GM19351 (cell line): Measurements from ENCODE around the gene PPFIA2.

Experiments used
- ATAC-seq: cut with Tn5 transposase; IDR thresholded peaks from one replicate; pipeline ENCODE4 v1.9.1; 2021; ENCODE audit warnings: mild to moderate bottlenecking, moderate library complexity; ENCODE audit not compliant: unreplicated experiment

PPFIA2 gene

DNA sequence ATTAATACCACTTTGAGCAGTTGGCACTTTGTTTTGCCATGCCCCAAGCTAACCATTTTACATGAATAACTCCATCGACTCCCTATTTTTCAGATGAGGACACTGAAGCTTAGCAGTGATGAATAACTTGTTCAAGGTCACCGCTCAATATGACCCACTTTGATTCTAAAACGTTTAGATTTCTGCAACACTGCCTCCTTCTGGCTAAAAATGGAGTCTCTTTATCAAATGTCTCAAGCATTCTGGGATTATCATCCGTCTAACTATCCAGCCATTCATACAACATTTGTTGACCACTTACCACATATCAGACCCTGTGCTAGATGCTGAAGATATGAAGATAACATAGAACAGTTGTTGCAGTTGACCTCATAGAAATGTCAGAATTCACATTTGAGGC lies 298.0 kb downstream of the PPFIA2 start:
- ATAC-seq: no peak

DNA sequence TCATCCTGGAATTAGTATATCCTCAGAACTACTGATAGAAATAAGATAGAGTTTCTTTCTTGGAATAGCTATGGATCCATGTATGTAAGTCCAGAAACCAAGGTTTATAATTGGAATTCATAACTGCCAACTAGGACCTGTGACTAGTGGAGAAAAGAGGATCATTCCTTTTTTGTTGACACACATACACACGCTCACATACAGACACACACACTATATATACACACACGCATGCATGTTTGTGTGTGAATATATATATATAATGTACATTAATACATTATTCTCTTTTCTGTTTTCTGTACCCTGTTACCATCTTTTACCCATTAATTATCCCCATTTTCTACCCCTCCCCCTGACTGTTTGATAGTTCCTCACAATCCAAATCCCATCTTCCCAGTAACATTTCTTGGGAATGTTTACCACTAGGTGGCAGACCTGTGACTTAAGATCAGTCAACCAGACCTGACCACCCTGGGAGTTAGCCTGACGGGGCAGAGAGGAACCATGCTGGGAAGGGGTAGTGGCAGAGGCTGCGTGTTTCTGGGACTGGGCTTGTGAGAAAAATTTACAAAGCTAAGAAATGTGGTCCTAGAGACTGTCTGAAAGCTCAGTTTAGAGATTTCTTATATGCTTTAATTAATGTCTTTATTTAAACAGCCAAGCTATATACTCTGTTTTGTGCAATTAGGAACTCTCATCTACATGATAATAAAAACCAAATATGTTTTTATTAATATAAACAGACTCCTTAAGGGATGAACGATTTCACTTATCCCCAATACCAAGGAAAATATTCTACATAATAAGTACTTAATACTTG lies 308.0 kb downstream of the PPFIA2 start:
- peak; percentile 69 for ATAC-seq

DNA sequence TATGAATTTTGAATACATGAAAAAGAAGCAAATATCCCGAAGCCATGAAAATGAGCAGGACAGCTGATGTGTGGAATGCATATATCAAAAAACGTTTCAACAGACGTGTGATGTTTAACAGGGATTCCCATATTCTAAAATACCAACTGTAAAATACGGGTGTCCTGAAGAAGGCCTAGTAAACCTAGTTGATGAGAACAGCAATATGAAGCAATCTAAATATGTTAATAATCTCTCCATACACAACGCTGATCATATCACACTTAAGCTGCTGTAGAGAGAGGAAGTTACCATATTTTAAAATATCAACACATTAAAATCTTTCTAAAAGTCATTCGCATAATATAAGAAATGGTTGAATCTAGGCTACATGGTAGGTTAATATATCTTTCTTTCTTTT lies 317.5 kb downstream of the PPFIA2 start:
- ATAC-seq: no peak

DNA sequence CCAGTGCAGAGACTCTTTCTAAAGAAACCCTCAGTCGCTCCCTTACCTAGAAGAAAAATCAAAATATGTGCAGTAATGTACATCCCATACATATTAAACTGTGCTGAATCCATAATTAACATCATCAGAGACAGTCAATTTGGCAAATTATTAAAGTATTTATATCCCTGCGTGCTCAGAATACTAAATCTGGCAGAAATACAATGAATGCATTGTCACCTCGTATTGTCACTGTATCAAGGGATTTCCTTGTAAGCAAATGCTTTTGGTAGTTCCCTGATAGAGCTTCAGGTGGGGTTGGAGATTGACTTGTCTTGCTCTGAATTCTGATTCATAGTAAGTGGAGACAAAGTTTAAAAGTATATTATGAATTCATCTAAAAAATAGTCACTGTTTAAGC lies 319.1 kb downstream of the PPFIA2 start:
- no peak for ATAC-seq

DNA sequence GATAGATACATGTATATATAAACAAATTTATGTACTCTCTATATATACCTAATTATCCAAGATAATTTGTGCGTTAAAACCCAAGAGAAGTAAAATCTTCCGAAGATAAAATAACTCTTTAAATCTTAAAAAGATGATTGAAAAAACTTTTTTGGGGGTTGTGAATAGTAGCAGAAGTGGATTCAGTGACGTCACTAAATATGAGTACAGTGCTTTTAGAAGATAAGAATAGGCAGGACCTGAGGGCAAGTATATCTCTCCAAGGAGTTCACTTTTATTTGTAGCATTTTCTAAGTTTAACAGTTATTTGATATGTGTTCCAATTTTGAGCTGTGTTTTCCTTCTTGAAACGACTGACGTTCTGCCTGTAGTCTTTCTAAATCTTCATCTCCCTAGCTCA lies 319.8 kb downstream of the PPFIA2 start:
- no peak for ATAC-seq

DNA sequence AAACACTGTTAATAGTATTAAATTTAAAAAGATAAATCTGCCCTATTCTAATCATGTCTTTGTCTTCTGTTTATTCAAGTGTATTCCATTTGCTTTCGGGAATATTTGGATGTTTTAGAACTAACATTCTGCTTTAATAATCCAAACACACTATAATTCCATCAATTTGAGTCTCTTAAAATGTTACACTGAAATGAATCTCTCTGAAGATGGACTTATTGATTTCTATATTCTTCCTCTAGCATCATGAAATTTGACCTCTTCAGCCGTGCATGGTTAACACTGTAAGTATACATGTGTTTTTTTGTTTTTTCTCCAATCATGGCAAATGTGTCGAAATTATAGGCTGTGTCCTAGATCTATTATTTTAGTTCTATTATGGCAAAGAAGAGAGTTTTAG lies 342.1 kb downstream of the PPFIA2 start:
- no peak for ATAC-seq

DNA sequence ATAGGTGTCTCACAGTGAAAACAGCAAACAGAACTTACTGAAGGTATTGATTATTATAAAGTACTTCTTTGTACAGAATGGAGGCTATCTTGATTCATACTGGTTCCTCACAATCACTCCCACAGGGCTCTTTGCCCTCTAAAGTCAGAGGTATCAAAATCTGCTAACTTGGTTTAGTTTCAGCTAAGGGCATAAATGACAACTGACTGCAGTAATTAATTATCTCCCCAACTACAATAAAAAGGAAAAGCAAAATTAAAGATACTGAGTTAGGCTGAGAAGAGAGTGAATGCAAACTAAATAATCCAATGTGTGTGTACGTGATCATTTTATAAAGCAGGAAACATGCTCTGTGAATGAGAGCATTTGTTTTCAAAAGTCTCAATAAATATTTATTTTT lies 342.6 kb downstream of the PPFIA2 start:
- ATAC-seq: no peak

DNA sequence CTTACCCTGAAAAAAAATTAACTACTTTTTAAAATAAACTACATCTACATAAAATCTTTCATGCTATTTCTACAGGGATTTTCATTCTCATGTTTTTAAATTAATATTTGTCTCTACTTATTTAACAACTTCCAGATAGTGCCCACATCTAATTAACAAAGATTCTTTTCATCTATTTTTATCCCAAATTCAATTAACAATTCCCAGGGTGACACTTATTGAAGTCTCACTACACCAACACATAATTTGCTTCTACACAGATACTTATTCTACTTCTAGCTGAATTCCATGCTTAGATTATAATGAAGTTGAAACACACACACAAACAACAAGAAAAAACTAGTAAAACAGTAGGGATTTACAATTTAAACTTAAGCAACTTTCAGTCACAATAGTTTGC lies 344.7 kb downstream of the PPFIA2 start:
- ATAC-seq: no peak

DNA sequence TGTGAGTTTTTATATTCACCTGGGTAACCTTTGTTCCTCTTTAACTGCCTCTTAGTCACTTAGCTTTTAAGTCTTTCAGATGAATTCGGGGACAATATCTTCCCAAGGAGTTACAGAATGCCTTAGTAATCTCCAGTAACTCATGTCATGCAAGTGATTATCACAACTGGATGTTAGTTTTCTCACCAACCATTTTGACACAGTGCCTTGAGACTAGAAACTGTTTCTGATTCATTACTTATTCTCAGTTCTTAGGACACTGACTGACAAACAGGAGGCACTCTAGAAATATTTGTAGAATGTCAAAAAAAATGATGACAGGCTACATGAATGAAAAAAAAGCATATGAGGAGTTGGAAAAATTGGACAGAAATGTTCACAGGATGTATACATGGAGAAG lies 346.2 kb downstream of the PPFIA2 start:
- ATAC-seq: no peak

DNA sequence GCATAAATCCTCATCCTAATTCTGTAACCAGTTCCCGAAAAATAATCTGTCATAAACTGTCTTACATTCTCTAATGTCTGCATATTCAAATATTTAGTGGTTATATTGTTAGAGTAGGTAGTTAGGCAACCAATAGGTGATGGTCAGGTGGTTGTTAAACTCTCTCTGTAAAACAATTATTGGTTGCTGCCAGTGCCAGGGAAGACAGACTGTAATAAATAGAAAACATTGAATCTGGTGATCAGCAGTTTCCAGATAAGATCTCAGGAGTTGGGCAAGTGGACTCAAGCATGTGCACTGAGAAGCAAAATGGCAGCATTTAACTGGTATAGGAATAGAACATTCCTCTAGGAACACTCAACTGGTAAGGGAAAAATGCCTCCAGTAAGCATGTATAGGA lies 355.8 kb downstream of the PPFIA2 start:
- no peak for ATAC-seq

DNA sequence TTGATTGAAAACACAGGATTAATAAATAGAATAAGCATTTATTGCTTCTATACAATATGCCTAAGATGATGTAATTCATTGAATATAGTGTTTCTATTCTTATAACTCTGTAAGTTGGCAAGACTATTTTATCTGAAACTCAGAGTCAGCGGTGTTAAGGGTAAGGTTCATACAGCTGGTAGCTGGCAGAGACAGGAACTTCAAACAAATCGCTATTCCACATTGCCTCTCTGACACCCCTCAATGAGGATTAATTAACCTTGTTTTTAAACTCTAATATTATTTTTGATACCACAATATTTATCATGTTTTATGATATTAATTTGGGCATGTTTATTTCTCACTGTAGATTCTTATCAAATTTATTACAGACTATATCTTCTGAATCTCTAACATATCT lies 357.9 kb downstream of the PPFIA2 start:
- ATAC-seq: no peak

DNA sequence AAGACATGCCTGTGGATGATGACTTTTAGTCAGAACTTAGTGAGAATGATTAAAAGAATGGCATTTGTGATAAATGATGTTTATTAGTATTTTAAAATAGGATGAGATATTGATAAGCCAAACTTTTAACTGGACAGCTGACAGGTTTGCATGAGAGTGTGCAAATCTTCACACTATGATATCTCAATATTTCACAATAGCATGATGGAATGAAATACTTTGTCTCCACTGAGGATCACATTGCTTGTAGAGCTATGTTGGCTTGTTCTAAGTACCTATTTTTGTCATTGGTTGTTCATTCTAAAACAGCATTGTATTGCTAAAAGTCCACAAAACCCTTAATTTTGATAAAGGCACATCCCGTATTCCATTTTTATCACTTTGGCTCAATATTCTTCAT lies 359.1 kb downstream of the PPFIA2 start:
- no peak for ATAC-seq

DNA sequence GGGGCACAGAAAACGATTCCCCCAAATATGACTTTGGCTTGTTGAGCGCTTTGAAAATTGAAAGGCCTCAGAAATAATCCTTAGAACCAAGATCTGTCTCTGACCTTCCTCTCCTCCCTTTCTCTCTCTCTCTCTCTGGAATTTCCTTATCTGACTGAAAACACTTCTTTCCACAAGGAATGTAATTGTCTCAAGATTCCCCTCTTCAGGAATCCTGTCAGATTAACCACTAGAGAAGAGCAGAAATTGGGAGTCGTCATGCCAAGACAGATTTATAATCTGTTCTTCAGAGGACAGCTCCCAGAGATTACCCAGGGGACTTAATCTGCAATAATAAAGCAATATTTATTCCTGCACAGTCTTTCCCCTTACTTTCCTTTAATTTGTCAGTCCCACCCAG lies 363.7 kb downstream of the PPFIA2 start:
- no peak for ATAC-seq

DNA sequence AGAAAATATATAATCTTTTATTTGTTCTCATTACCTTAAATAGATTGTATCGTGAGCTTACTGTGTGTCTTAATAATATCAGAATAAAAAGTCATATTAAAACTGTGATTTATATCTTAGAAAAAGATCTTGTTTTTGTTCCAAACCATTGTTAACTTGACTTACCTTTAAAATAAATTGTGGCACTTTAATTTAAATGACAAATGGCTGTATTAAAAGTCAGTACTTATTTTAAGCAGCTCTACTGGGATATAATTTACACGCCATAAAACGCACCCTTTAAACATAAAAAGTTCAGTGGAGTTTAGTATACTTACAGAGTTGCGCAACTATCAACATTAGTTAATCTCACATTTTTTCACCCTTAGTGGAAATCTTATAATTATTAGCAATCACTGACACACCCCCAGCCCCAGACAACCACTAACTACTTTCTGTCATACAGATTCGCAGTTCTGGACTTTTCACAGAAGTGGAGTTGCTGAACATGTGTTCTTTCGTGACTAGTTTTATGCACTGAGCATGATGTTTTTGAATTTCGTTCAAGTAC lies 369.5 kb downstream of the PPFIA2 start:
- ATAC-seq: no peak

DNA sequence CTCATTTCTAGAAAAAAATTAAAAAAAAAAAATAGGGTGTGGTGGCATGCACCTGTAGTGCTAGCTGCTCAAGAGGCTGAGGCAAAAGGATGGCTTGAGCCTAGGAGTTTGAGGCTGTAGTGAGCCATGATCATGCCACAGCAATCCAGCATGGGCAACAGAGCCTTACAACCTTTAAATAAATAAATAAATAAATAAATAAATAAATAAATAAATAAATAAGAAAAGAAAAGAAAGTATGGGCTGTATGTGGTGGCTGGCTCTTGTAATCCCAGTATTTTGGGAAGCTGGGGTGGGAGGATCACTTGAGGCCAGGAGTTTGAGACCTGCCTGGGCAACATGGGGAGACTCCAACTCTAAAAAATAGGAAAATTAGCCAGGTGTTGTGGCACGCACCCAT lies 373.0 kb downstream of the PPFIA2 start:
- ATAC-seq: no peak

DNA sequence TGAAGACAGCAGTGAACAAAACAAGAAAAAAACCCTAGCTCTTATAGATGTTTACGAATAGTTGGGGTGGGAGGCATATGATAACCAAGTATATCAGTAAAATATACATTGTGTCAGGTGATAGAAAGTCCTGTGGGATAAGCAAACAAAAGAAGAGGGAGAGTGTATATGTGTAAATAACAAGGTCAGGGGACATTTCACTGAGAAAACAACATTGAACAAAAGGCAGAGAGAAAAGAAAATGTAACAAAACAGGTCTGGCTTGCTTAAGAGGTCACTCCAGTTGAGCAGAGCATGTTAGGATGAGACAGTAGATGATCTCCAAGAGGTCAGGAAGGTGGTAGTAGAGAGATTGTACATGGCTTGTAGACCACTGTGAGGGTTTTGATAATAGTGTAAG lies 377.2 kb downstream of the PPFIA2 start:
- no peak for ATAC-seq

DNA sequence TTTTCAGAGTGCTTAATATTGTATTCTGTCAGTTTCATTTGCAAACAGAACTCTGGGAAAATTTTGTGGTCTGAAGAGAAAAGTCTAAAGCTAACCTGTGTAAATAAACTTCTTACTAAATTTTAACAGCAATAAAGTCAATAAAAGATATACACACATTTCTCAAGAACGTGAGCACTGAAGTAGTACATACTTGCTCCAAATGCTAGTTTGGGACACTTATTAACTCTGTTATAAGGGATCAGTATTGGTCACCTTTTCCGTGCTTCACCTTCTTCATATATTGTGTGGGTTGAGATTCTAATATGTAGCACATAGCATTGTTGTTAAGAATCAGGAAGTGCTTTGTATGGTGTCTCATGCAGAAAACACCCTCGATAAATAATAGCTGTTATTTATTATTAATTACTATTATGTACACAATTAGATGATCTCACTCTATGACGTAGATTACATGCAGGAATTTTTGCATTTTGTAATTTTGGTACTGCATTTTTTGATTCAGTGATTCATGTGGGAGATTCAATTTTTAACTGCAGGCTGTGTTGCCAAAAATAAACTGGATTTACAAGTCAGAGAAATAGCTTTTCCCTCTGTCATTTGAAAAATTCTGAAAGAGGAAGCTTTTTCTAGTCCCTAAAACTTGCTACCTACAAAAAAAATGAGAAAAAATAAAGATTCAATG lies 380.4 kb downstream of the PPFIA2 start:
- ATAC-seq: no peak

DNA sequence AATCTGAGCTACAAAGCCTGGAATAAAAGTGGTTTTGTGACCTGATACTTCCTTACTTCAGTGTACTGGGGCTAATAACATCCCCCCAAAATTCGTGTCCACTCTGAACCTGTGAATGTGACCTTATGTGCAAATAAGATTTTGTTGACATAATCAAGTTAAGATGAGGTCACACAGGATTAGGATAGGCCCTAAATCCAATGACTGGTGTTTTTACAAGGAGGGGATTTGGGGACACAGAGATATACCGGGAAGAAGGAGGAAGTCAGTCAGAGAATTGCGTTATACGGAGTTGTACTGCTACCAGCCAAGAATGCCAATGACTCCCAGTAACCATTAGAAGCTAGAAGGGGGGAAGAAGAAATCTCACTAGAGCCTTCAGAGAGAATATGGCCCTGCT lies 381.4 kb downstream of the PPFIA2 start:
- ATAC-seq: no peak

DNA sequence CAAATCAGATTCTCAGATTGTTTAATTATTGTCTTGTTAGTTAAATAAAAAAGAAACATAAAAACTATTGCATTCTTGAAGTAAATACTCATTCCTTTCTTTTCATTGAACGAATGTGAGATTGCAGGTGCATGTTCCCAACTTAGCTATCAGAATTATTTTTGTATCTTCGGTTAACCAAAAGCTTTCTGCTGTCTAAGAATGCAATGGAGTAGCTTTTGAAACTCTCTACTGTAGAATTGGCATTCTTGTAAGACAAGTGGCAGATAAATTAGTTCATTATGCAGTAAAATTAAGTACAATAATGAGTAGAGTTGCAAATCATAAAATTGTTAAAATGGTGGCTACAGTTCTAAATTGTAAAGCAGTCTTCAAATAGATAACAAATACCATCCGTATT lies 383.2 kb downstream of the PPFIA2 start:
- ATAC-seq: no peak

DNA sequence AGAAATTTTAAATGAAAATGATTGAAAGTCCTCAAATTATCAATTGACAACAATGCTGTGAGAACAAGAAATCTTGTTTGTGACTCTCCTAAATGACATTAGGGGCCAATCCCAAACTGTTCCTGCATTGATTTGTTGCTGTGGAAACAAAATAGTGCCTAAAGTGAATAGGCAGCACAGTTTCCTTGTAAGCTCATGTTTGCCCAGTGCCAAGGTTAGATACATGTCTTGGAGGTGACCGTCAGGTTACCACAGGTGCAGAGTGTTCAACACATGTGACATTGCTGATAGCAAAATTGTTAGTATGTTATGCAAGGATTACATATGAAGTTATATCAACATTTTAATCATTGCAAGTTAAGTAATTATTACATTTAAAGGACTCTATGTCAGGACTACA lies 388.7 kb downstream of the PPFIA2 start:
- no peak for ATAC-seq

DNA sequence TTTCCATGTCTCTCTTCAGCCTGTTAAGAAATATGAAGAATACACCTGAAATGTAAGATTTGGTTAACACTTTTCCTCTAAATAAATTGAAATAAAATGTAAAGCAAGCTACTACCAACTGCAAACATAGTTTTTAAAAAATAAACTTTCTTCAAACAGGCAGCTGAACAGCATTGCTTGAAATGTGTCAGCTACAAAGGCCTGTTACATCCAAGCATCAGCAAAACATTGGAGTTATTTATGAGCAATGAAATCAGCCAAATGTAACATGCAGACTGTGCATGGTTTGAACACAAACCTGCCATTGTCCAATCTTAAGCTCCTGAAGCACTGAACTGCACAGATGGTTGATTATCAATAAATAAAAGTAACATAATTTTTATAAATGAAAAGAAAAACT lies 390.0 kb downstream of the PPFIA2 start:
- no peak for ATAC-seq

DNA sequence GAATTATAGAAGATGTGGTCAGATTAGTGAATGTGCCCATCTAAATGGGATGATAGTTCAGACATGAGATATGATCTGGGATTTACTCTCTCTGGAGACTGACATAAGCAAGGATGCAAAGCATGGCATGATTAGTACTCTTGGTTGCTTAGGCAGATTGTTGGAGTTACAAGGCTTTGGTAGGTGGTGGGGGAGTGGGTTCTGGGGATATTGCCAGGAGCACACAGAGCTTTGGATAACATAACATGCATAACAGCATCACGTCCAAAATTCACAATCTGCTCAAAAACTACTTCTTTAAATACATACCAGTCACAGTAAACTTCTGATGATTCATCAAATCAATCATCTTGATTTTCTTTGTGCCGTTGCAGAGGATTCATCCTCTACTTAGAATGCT lies 393.9 kb downstream of the PPFIA2 start:
- ATAC-seq: no peak
